DOHH2 (cell line): Measurements from ENCODE around the gene PRIM2.
"Not testable (repeated sequence)": the region's sequence is repeated elsewhere in the genome, so short reads cannot be mapped to it uniquely, and the experiment has no call there.

Experiments
- EZH2phosphoT487 ChIP-seq: fragments of 200-600 bp; sonication (generic); IDR thresholded peaks from 2 replicates; pipeline ENCODE4 v1.6.1; 2017; ENCODE audit warnings: borderline replicate concordance, mild to moderate bottlenecking, antibody characterized with exemption, low read length, moderate library complexity, mixed read lengths
- TF ChIP-seq, protein P1 (sequence below): fragments of 200-600 bp; sonication (generic); IDR thresholded peaks from one replicate; pipeline ENCODE4 v1.5.1; 2014; ENCODE audit warnings: antibody characterized with exemption, mild to moderate bottlenecking, low read depth, low read length; ENCODE audit not compliant: poor library complexity, severe bottlenecking

DNA sequence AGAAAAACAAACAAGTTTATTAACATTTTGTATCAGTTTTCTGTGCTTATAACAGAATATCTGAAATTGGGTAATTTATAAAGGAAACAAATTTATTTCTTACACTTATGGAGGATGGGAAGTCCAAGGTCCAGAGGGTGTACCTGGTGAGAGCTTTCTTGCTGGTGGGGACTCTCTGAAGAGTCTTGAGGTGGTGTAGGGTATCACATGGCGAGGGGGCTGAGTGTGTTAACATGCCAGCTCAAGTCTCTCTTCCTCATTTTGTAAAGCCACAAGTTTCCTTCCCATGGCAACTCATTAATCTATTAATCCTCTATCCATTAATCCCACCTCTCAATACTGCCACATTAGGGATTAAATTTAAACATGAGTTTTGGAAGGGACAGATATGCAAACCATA lies 212.3 kb downstream of the PRIM2 start:
- TF ChIP-seq, protein P1, sequence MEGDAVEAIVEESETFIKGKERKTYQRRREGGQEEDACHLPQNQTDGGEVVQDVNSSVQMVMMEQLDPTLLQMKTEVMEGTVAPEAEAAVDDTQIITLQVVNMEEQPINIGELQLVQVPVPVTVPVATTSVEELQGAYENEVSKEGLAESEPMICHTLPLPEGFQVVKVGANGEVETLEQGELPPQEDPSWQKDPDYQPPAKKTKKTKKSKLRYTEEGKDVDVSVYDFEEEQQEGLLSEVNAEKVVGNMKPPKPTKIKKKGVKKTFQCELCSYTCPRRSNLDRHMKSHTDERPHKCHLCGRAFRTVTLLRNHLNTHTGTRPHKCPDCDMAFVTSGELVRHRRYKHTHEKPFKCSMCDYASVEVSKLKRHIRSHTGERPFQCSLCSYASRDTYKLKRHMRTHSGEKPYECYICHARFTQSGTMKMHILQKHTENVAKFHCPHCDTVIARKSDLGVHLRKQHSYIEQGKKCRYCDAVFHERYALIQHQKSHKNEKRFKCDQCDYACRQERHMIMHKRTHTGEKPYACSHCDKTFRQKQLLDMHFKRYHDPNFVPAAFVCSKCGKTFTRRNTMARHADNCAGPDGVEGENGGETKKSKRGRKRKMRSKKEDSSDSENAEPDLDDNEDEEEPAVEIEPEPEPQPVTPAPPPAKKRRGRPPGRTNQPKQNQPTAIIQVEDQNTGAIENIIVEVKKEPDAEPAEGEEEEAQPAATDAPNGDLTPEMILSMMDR, result not testable (repeated sequence)
- TF ChIP-seq EZH2phosphoT487, result not testable (repeated sequence)
